Caki2 (cell line): ENCODE measurements around the gene UTRN. TPM values are rescaled to one million over a fixed set of nuclear protein-coding genes. Genes with fewer than 3 reads are reported as not detected.
A peak's percentile ranks its signal among the peaks of the same experiment; 100 is the strongest.

Source experiments
- DNase-seq: peaks from one replicate; pipeline ENCODE4 v3.0.0-alpha.2; 2015; ENCODE audit warnings: low read depth
- in situ Hi-C: cut with HindIII; loops from 2 replicates; pipeline ENCODE4 v1.10.0; 2016; ENCODE audit warnings: low sequenced_read_pairs, low pct_unique_long_range_greater_than_20kb, mixed read lengths
- total RNA-seq: library from RNA; depleted of rRNA; stranded (reverse); fragments of >200 nt; shearing (Covaris generic); gene quantifications from 2 replicates; pipeline ENCODE4 v1.2.3, GENCODE V29; 2014; ENCODE audit warnings: low replicate concordance

Gene UTRN
- total RNA-seq, 1 experiment from 2014 or later = 38.2 TPM

GRCh38 chr6:144278659-144279314 is 6.3 kb upstream of the UTRN start:
- in situ Hi-C loops = no loop called here
- DNase-seq = no peak

- in situ Hi-C loops = no loop called here
- no peak for DNase-seq
Observed at GRCh38 chr6:144279484-144280150, 5.5 kb upstream of the UTRN start.

- in situ Hi-C loops = no loop called here
- peak; percentile 43 for DNase-seq
Observed at GRCh38 chr6:144283646-144284477, 1.3 kb upstream of the UTRN start.

- in situ Hi-C loops = no loop called here
- no peak for DNase-seq
Observed at GRCh38 chr6:144284478-144284782, 705 bp upstream of the UTRN start.

- DNase-seq = no peak
- in situ Hi-C loops = no loop called here
Observed at GRCh38 chr6:144285548-144285797, 338 bp downstream of the UTRN start.

- DNase-seq = peak; percentile 80
- in situ Hi-C loops = no loop called here
Observed at GRCh38 chr6:144285798-144286502, 815 bp downstream of the UTRN start.

GRCh38 chr6:144286503-144287393 is 1.6 kb downstream of the UTRN start:
- in situ Hi-C loops = no loop called here
- DNase-seq = peak; percentile 94

- in situ Hi-C loops = no loop called here
- DNase-seq = no peak
Observed at GRCh38 chr6:144289006-144289405, 3.9 kb downstream of the UTRN start.

- in situ Hi-C loops = no loop called here
- DNase-seq = no peak
Observed at GRCh38 chr6:144292372-144292771, 7.2 kb downstream of the UTRN start.

GRCh38 chr6:144294016-144294415 is 8.9 kb downstream of the UTRN start:
- no peak for DNase-seq
- in situ Hi-C loops = no loop called here

- no peak for DNase-seq
- in situ Hi-C loops = no loop called here
Observed at GRCh38 chr6:144295211-144295610, 10.1 kb downstream of the UTRN start.

- in situ Hi-C loops = no loop called here
- DNase-seq = no peak
Observed at GRCh38 chr6:144295981-144296767, 11.0 kb downstream of the UTRN start.

GRCh38 chr6:144296973-144297372 is 11.8 kb downstream of the UTRN start:
- in situ Hi-C loops = no loop called here
- DNase-seq = no peak

- in situ Hi-C loops = no loop called here
- no peak for DNase-seq
Observed at GRCh38 chr6:144297511-144298100, 12.5 kb downstream of the UTRN start.

GRCh38 chr6:144298194-144298593 is 13.1 kb downstream of the UTRN start:
- no peak for DNase-seq

GRCh38 chr6:144298916-144299315 is 13.8 kb downstream of the UTRN start:
- in situ Hi-C loops = no loop called here
- no peak for DNase-seq

More at GRCh38 chr6:144298194-144298593, 13.1 kb downstream of the UTRN start:
- in situ Hi-C loops = no loop called here

GRCh38 chr6:144302701-144303372 is 17.7 kb downstream of the UTRN start:
- DNase-seq = no peak
- in situ Hi-C loops = no loop called here
